Inflammatory macrophage treated with lipopolysaccharide for 4 hours (primary cell): Measurements from ENCODE around the gene LARP6.
"Not testable (repeated sequence)": the region's sequence is repeated elsewhere in the genome, so short reads cannot be mapped to it uniquely, and the experiment has no call there.

Source experiments
- DNase-seq: peaks from one replicate; pipeline ENCODE4 v3.0.0-alpha.2; 2020

Gene LARP6

DNA sequence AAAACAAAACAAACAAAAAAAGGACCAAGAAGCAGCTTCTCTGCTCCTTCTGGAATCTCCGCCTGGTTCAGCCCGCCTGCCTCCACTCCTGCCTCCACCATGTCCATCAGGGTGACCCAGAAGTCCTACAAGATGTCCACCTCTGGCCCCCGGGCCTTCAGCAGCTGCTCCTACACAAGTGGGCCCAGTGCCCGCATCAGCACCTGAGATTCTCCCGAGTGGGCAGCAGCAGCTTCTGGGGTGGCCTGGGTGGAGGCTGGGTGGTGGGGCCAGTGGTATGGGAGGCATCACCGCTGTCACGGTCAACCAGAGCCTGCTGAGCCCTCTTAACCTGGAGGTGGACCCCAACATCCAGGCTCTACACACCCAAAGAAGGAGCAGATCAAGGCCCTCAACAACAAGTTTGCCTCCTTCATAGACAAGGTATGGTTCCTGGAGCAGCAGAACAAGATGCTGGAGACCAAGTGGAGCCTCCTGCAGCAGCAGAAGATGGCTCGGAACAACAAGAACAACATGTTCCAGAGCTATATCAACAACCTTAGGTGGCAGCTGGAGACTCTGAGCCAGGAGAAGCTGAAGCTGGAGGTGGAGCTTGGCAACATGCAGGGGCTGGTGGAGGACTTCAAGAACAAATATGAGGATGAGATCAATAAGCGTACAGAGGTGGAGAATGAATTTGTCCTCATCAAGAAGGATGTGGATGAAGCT lies 4.8 kb upstream of the LARP6 start:
- DNase-seq = not testable (repeated sequence)

DNA sequence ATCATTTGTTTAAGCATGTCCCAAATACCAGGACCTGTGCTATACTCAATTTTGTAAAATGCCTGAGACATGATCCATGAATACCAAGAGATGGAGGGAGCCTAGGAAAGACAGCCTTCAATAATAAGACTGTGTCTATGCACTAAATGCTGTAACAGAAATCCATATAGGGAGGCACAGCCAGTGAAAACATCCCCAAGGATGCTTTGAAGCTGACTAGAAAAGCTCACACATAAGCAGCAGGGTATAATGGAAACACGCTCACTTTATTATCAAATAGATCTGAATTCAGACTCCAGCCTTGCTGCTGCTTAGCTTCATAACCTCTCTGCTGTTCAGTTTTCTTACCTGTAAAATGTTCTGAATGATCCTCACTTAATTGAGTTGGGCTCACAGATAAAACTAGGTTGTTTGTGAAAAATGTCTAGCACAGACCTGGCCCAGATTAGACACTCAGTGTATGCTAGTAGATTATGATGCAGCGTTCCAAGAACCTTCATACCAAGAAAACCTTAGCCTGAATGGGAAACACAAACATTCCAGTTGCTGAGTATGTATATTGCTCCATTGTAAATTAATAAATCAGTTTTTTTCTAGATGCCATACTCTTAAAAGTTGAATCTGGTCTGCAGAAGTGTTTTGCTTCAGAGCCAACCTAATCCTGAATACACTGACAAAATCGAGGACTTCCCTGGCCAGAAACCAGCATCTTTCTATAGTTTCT lies 3.8 kb upstream of the LARP6 start:
- DNase-seq = no peak

DNA sequence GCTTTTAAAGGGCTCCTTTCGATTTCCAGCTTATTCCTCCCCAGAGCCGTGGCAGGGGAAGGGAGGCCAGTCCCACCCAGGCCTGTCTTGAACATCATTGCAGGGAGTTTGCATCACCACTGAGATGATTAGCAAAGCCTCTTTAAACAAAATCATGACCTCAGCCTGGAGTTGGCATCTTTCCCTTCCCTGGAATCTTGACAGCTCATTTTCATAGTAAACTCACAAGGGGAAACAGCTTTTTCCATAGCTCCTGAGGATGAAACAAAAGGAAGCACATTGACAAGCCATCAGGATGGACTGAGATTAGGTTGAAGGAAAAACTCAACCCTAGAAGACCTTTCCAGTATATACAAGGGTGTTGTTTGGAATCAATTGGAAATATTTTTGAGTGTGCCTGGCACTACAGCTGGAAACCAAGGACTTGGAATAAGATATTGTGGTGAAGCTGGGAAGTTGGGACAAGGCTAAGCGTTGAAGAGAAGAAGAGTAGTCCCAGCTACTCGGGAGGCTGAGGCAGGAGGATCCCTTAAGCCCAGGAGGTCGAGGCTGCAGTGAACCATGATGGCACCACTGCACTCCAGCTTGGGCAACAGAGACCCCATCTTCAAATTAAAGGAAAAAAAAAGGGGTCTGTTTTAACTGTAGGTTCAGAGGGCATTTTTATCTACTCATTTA lies 3.1 kb upstream of the LARP6 start:
- DNase-seq = no peak

DNA sequence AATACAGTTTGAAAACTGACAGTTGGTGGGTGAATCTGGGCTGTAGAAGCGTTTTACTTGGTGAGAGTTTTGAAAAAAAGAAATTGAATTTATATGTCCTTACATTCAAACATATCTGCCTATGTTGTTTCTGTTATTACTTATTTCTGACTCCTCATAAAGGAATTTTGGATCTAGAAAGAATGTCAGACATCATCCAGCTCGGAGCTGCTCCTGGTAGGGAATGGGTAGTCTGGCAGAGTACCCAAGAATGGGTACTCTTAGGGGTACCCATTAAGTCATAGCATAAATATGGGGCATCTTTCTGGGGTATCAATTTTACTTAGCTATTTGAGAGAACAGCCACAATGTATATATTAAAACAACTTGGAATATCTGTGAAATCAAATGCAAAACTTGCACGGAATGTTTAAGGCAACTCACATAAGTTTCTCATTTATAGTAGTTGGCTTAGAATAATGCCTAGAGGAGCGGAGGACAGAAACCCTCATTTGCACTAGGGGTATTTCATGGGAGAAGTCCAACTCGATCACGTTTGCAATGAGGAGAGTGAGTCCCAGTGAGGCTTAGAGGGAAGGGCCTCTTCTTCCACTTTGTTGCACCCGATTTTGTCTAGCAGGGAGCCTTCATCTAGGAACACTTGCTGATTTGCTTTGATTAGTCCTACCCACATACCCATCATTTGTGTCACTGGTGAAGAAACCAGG lies 2.4 kb upstream of the LARP6 start:
- DNase-seq = no peak

DNA sequence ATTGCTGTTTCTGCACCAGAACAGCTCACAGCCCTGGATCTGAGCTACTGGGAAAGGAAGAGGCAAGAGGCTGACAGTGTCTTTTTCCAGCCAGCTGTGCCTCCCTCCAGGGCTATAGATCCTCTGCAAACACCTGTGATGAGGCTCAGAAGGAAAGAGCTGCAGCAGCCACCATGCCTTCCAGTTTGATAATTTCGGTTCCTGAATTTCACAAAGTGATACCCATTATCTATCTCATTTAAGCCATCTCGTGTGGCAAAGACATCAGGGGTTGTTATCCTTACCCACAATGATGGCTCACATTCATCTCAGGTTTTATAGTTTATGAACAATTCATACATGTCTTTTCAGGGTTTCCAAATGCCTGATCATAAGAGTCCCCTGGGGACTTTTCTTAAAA lies 1.8 kb upstream of the LARP6 start:
- DNase-seq = no peak

DNA sequence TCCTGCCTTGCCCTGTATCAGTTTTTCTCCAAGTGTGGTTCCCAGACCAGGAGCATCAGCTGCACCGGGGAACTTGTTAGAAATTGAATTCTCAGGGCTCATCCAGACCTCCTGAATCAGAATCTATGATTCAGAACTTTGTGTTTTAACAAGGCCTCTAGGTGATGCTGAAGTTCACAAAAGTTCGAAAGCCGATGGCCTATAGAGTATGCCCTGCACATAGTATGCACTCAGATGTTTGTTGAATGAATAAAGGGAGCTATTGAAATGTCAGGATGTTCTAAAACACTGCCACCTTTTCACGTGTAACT lies 664 bp upstream of the LARP6 start:
- no peak for DNase-seq

DNA sequence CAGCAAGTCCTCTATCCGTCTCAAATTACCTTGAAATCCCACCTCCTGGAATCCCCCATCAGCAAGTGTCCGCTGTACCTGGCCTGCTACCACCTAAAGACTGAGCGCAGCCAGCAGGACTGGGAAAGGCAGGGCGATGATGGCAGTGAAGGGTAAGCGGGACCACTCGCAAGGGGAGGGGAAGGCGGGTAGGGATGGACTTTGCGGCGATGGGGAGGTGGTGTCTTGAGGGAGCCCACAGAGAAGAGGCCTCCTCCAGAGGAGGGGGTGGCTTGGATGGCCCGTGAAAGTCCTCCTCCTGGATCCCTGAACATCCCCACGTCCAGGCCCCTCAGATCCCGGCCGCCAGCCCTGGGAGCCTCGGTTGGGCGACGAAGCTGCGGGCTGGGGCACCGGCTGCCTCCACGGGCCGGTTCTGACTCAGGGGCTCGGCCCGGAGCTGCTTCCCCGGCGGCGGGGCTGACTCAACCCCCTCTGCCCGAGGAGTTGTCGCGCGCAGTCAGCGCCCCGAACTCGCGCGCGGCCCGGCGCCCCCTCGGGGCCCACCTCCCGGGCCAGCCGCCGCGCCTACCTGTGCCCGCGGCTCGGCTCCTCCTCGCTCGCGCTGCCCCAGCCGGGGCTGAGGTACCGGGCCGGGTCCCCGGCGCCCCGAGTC lies 512 bp downstream of the LARP6 start:
- no peak for DNase-seq

DNA sequence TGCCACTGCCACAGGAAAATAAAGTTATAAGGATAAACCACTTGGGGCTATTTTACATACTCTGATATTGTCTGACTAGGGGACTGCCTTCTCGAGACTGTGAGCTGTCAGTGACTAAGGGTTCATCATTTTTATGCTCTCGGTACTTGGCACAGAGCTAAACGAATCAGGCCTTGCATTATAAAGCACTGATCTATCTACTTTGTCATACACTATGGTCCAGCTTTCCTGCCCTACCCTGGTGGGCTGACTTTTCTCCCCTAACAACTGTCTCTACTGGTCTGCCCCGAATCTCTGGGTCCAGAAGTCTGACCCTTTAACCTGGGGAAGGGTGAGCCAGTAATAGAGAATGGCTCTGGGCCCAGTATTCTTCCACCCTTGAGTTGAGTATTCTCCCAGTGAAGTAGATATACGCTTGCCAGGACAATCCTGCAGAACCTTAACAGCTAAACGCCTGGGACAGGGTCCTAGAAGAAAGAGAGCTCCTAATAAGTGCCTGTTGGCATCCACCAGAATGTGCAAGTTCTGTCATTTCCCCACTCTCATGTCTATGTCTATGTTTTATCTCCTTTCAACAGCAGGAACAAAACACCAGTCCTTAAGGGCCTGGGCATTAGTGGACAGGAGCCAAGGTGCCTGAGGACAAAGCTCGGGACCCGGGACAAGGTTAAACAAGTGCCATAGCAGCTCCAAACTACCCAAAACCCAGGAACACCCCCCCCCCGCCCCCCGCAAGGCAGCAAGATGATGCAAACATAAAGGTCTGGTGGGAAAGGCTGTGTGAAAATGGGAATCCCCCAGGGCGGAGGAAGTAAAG lies 1.2 kb downstream of the LARP6 start:
- DNase-seq = no peak

DNA sequence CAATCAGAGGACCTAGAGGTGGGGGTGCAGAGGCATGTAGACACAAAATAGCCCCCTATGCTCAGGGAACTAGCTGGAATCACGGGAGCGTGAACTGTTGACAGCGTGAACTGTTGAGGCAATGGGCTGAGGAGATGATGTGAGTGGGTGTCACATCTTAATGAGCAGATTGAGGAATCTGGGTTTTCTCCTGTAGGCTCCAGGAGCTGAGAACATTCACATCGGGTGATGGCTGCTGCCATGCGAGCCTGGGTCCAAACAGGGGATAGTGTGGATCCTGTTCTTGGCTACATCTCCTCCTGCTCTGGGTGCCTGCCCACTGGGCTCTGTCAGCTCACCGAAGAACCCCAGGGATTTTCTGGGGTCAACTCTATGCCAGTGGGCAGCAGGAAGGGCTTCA lies 2.1 kb downstream of the LARP6 start:
- no peak for DNase-seq

DNA sequence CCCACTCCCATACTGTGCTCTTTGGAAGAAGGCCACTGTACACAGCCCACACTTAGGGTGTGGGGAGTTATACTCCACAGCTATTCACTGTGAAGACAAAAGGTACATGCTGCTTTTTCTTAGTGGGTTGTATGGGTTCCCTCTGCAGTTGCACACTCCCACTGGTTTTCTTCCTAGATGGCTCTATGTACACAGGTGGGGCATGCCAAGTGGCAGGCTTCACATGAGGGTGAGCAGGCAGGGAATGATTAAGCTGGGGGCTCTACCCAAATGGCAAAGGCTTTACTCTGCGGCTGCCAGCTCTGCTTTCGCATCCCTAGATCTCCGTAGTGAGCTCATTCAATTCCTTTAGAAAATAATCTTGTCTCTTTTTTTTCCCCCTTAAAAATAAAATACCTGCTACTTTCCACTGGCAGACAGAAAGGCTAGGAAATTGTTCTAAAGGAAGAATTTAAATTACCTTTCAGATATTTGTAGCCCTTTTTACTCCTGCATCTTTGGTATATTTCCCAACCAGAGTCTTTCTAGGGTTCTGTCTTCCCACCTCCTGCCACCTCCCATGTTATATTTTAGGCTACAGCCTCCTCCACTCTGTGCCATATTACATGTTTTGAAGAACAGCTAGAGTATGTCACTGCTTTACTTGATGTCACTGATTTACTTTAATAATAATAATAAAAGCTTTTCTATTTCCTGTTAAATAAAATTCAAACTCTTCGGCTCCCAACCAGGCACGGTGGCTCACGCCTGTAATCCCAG lies 8.2 kb downstream of the LARP6 start:
- DNase-seq = no peak

DNA sequence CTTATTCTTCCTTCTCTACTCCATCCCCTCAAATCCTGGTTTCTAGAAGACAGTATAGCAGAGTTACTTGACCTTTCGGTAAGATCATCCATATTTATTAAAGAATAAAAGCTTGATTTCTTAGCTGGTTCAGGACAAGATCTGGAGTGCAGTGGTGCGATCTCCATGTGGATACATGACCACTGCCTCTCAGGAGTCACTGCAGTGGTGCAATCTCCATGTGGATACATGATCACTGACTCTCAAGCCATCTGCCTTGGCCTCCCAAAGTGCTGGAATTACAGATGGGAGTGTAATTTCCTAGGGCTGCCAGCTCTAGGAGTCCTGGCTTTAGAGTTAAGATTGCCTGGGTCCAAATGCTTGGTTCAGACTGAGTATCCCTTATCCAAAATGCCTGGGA lies 16.5 kb downstream of the LARP6 start:
- DNase-seq = no peak

DNA sequence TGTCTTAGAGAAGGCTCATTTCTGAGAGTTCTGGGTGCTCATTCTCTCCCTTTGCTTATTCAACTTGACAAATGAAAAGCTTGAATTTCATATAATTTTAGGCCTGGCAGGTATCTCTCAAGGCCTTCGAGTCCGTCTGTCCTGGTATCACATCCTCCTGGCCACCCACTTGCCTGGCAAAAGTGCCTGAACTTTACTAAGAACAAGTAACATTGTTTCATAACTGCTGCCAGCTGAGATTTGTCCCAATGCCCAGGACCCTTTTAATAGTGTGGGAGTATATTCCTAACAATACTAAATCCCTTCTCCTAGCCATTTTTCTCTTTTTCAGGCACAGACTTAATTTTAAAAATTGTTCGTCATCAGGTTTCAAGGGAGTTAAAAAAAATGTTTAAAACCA lies 18.1 kb downstream of the LARP6 start:
- DNase-seq = no peak

DNA sequence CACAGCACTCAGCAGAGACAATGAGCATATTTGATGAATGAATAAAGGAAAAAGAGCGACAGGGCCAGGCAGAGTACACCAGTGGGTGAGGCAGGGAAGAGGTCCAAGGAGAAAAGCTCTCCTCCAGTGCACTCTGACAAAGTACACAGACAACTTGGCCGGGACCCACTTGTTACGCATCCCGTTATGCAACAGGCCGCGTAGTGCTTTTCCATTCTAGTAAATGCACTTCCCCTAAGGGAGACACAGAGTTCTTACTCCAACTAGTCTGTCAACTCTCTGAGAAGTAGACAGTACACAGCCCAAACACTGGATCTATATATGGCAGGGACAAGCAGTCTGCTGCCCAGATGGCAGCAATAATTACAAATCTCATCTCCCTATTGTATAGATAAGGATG lies 18.5 kb downstream of the LARP6 start:
- DNase-seq = no peak

DNA sequence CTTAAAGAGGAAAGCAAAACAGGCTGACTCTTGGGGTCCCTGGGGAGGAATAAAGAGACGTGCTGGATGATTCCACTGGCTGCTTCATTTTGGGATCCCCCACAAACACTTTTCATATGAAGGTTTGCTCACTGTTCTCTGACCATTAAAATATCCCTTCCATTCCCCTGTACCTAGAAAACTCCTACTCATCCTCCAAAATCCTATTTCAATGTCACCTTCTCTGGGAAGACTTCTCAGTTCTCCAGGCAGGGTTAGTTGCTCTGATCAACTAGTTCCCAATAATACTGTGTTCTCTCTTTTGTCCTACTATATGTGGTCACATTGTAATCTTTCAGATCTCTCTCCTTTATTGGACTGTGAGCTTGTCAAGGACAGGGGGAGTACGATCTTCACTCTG lies 19.0 kb downstream of the LARP6 start:
- DNase-seq = no peak

DNA sequence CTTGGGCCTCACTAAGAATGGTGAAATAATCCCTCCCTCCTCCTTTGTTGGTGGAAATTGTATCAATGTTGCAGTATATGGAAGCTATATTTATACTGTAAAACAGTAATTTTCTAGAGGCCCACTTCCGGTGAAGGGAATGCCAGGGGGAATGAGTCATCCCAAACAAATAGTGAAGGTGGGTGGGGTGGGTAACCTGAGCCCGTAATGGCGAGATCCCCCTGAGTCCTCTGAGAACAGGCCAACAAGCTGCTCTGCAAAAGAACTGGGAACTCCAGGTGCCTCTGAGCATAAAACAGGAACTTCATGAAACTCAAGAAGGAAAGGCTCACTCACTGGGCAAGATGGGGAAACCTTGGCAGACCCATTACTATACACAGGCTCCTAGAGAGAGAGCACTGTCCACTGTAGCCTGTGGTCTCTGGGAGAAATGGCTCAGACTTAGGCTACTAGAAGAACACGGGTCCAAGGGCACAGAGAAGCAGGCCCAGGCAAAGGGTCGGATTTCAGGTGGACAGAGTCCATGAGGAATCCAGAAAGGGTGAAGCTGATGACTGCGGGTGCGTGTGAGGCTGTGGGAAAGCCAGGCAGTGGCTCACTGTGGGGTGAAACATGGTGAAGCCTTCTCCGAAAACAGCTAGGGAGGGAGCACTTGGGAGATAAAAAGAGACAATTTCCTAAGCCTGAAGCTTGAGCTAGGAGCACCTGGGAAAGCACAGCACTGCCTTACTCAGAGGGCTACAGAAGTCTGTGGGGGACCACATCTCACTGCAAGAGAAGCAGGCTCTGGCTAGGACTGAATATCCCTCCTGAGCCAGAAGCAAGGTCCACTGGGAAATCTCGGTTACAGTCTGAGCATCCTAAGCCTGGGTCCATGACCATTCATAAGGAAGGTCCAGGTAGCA lies 19.8 kb downstream of the LARP6 start:
- peak; percentile 2 for DNase-seq

DNA sequence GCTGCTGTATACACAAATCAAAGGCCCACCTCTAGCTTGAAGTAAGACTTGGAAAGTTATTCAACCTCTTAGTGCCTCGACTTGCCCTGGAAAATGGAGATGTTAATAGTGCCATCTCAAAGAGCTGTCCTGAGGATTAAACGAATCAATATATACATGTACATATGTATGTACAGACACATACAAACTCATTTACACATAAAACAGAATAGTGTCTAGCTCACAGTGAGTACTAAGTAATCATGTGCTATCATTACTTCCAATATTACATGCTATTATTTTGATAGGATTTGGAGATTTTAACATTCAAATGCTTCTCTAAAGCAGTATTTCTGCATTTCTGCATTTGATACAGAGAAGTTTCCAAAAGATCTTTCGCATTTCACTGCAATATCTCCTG lies 20.5 kb downstream of the LARP6 start:
- DNase-seq = no peak

DNA sequence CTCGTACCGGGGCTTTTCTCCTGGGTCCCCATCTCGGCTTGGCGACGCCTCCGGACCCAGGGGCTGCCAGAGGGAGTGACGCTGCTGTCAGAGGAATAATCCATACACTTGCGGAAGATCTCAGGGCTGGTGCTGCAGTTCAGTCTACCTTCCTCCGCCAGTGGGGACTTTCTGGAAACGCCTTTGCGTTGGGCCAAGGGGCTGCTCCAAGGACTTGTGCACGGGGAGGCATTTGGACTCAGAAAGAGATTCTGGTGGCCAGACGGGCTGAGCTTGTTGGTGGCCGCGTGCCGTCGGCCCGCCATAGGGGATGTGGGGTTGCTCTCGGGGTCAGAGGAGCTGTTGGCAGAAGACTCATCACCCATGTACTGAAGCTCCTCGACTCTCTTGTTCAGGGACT lies 21.8 kb downstream of the LARP6 start:
- no peak for DNase-seq

DNA sequence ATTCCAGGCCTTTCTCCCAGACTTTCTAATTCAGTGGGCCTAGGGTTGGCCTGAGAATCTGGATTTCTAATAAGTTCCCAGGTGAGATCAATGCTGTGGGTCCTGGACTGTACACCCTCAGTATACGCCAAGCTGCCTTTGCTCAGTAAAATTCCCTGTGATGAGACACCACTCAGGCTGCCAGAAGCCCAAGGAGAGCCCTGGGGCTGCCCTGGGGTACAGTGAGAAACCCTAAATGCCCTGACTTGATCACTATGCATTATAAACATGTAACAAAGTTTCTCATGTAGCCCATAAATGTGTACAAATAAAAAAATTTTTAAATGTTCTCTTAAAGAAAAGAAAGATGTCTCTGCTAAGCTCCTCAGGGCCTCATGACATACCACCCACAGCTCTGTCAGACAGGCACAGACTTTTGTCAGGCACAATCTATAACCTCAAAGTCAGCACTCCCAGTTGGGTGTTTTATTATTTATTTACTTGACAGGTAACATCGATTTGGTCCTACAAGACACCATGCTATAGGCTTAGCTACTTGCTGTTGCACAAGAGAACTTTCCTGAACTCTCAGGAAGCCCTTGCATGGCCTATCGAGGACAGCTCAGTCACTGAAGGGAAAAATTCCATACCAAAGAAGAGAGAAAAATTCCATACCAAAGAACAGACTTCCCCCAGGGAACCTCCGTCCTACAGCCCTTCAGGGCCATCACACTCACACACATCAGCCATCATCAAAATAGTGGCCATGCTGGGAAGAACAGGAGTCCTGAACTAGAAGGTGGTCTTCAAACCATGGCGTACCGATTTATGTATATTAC lies 22.7 kb downstream of the LARP6 start:
- no peak for DNase-seq

DNA sequence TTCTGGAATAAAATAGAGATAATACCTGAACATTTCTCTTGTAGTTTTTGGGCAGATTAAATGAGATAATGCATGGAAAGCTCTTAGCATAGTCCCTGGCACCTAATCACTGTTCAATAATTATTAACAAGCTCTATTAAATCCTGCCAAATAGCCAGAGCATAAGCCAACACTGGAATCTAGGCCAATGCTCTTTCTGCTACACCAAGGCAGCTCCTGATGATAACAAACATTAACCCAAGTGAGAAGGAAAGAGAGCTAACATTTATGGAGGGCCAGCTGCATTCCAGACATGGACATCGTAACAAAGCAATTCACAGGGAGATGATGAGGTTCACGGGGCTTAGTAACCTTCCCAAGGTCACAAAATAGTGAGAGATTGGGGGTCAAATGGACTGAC lies 23.3 kb downstream of the LARP6 start:
- DNase-seq = no peak
